Tibial nerve (tissue), 4 donors: ENCODE data around the gene DNAJC10. TPM values are rescaled to one million over a fixed set of nuclear protein-coding genes. Genes with fewer than 3 reads are reported as not detected.
"Not testable (repeated sequence)": the region's sequence is repeated elsewhere in the genome, so short reads cannot be mapped to it uniquely, and the experiment has no call there.

ENCODE experiments used
- DNase-seq, 2 donors: peaks; one replicate each; pipeline ENCODE4 v3.0.0-alpha.2; 2019; ENCODE audit warnings: low spot score in 2 of 2
- H3K27ac ChIP-seq, 4 donors: fragments of 200-600 bp; sonication (generic) in 3 of 4; one replicate each; pipeline ENCODE4 v1.5.1; 2017 to 2019; ENCODE audit warnings: mild to moderate bottlenecking in 1 of 4
- H3K27me3 ChIP-seq, 2 donors: fragments of 200-600 bp; sonication (generic) in 1 of 2; one replicate each; pipeline versions ENCODE4 v1.5.1 to v1.6.0; 2017 to 2019
- H3K36me3 ChIP-seq, 3 donors: fragments of 200-600 bp; sonication (generic); one replicate each; pipeline ENCODE4 v1.5.1; 2018 to 2019
- H3K4me1 ChIP-seq, 4 donors: fragments of 200-600 bp; sonication (generic) in 3 of 4; one replicate each; pipeline ENCODE4 v1.5.1; 2017 to 2019
- H3K4me3 ChIP-seq, 4 donors: fragments of 200-600 bp; sonication (generic) in 3 of 4; one replicate each; pipeline ENCODE4 v1.5.1; 2017 to 2019; ENCODE audit warnings: mild to moderate bottlenecking in 1 of 4, moderate library complexity in 1 of 4
- H3K9me3 ChIP-seq, 4 donors: fragments of 200-600 bp; sonication (generic) in 3 of 4; one replicate each; pipeline ENCODE4 v1.5.1; 2017 to 2019
- CTCF ChIP-seq, 5 experiments: fragments of 200-600 bp in 3 of 5; fragments of 450-650 bp in 2 of 5; sonication (generic) in 3 of 5; IDR thresholded peaks; one replicate each; pipeline ENCODE4 v1.5.1; 2016 to 2019; ENCODE audit warnings: antibody characterized with exemption in 5 of 5, mild to moderate bottlenecking in 3 of 5, moderate library complexity in 2 of 5
- EP300 ChIP-seq, 2 donors: sonication (generic); formaldehyde crosslinking; IDR thresholded peaks; one replicate each; pipeline ENCODE4 v1.6.1; 2017; ENCODE audit warnings: antibody characterized with exemption in 2 of 2, mild to moderate bottlenecking in 1 of 2
- POLR2A ChIP-seq, 2 donors: fragments of 450-650 bp; IDR thresholded peaks; one replicate each; pipeline ENCODE4 v1.6.1; 2017; ENCODE audit warnings: antibody characterized with exemption in 2 of 2, mild to moderate bottlenecking in 2 of 2, moderate library complexity in 2 of 2
- WGBS, 2 donors: methylation state at CpG; one replicate each; pipeline ENCODE4 v1.1.5; 2018; 5-methylcytosine and 5-hydroxymethylcytosine counted together
- total RNA-seq, 4 donors: library from RNA; depleted of rRNA; stranded (reverse); fragments of >200 nt; gene quantifications; one replicate each; pipeline ENCODE4 v1.1.0, GENCODE V29; 2016

DNAJC10 gene
- total RNA-seq, 4 donors from 2014 or later, result 54.7 to 66.3 (median 62.0) TPM

- Histone ChIP-seq H3K4me1 (no peaks in the 10 kb centered on the region), H3K9me3 (no peaks in the 10 kb centered on the region), H3K27ac (no peak overlapping the region), H3K36me3 (peaks cover 0 to 58% (median 0%) of the 10 kb centered on the region in 3 donors), H3K27me3 (no peaks in the 10 kb centered on the region), H3K4me3 (no peak overlapping the region)
- TF ChIP-seq CTCF (IDR thresholded peaks at IDR 0.05) (no peak), POLR2A (IDR thresholded peaks at IDR 0.05) (no peak), EP300 (IDR thresholded peaks at IDR 0.05) (no peak)
- DNase-seq, result no peak
These were observed 14.4 kb downstream of the DNAJC10 start for GRCh38 chr2:182730486-182730885.

GRCh38 chr2:182732736-182733135 is 16.7 kb downstream of the DNAJC10 start:
- H3K27ac ChIP-seq, result no peak overlapping the region
- no peak for DNase-seq
- H3K4me1 ChIP-seq, result no peaks in the 10 kb centered on the region
- H3K36me3 ChIP-seq, result peaks cover 0 to 60% (median 0%) of the 10 kb centered on the region in 3 donors
- TF ChIP-seq CTCF (IDR thresholded peaks at IDR 0.05) (no peak), EP300 (IDR thresholded peaks at IDR 0.05) (no peak), POLR2A (IDR thresholded peaks at IDR 0.05) (no peak)
- H3K4me3 ChIP-seq, result no peak overlapping the region
- H3K27me3 ChIP-seq, result no peaks in the 10 kb centered on the region
- no peaks in the 10 kb centered on the region for H3K9me3 ChIP-seq

- H3K27ac ChIP-seq, result no peak overlapping the region
- H3K27me3 ChIP-seq, result no peaks in the 10 kb centered on the region
- H3K4me1 ChIP-seq, result no peaks in the 10 kb centered on the region
- TF ChIP-seq POLR2A (IDR thresholded peaks at IDR 0.05), result no peak
- TF ChIP-seq EP300 (IDR thresholded peaks at IDR 0.05), result no peak
- no peak for TF ChIP-seq CTCF (IDR thresholded peaks at IDR 0.05)
- H3K4me3 ChIP-seq, result no peak overlapping the region
- 93 to 98% methylated on average over 1 of the region's 1 CpG for whole genome bisulfite sequencing, 2 donors
- peaks cover 0 to 68% (median 0%) of the 10 kb centered on the region in 3 donors for H3K36me3 ChIP-seq
- no peak for DNase-seq
- H3K9me3 ChIP-seq, result no peaks in the 10 kb centered on the region
These were observed 17.5 kb downstream of the DNAJC10 start for GRCh38 chr2:182733572-182733971.

- not testable (repeated sequence) for H3K27ac ChIP-seq, H3K27me3 ChIP-seq, H3K4me3 ChIP-seq, H3K4me1 ChIP-seq, DNase-seq, H3K9me3 ChIP-seq
- peaks cover 0 to 47% (median 0%) of the 10 kb centered on the region in 3 donors for H3K36me3 ChIP-seq
- WGBS, 2 donors, result 95% methylated on average over 8 of the region's 8 CpGs
These were observed 20.8 kb downstream of the DNAJC10 start for GRCh38 chr2:182736856-182737255.

- no peak for DNase-seq
- Histone ChIP-seq H3K27ac (no peak overlapping the region), H3K36me3 (peaks cover 0 to 70% (median 0%) of the 10 kb centered on the region in 3 donors), H3K4me3 (no peak overlapping the region), H3K9me3 (no peaks in the 10 kb centered on the region), H3K4me1 (no peaks in the 10 kb centered on the region), H3K27me3 (no peaks in the 10 kb centered on the region)
- TF ChIP-seq EP300 (IDR thresholded peaks at IDR 0.05) (no peak), CTCF (IDR thresholded peaks at IDR 0.05) (no peak), POLR2A (IDR thresholded peaks at IDR 0.05) (no peak)
- WGBS, 2 donors, result 89 to 92% methylated on average over 2 of the region's 2 CpGs
These were observed 24.6 kb downstream of the DNAJC10 start for GRCh38 chr2:182740701-182741100.

GRCh38 chr2:182741620-182742019 is 25.6 kb downstream of the DNAJC10 start:
- no peak for TF ChIP-seq CTCF (IDR thresholded peaks at IDR 0.05)
- no peak for TF ChIP-seq POLR2A (IDR thresholded peaks at IDR 0.05)
- TF ChIP-seq EP300 (IDR thresholded peaks at IDR 0.05), result no peak
- WGBS, 2 donors, result 95 to 97% methylated on average over 2 of the region's 2 CpGs
- DNase-seq, result no peak
- no peaks in the 10 kb centered on the region for H3K4me1 ChIP-seq
- H3K9me3 ChIP-seq, result no peaks in the 10 kb centered on the region
- no peak overlapping the region for H3K4me3 ChIP-seq
- no peak overlapping the region for H3K27ac ChIP-seq
- peaks cover 0 to 73% (median 0%) of the 10 kb centered on the region in 3 donors for H3K36me3 ChIP-seq
- no peaks in the 10 kb centered on the region for H3K27me3 ChIP-seq
